Activated CD4-positive, alpha-beta memory T cell treated with anti-CD3 and anti-CD28 coated beads for 36 hours (primary cell): ENCODE results near the gene BEST4. TPM values are rescaled to one million over a fixed set of nuclear protein-coding genes. Genes with fewer than 3 reads are reported as not detected.

Source experiments
- CTCF ChIA-PET: fragments of 350-600 bp; sonication (Branson Sonifier 250); formaldehyde crosslinking; loops from one replicate; lab custom pipeline; 2021; ENCODE audit warnings: antibody characterized with exemption, inconsistent platforms; lab: Charles Lee
- POLR2A ChIA-PET: fragments of 350-600 bp; sonication (Branson Sonifier 250); formaldehyde crosslinking; loops from one replicate; lab custom pipeline; 2021; ENCODE audit warnings: antibody characterized with exemption; lab: Charles Lee
- DNase-seq: peaks from one replicate; pipeline ENCODE4 v3.0.0-alpha.2; 2020
- H3K27ac Mint-ChIP-seq: one replicate; pipeline ENCODE4 v1.8.0; 2021; ENCODE audit warnings: mixed read lengths
- H3K27me3 Mint-ChIP-seq: one replicate; pipeline ENCODE4 v1.8.0; 2021; ENCODE audit warnings: mixed read lengths
- H3K36me3 Mint-ChIP-seq: one replicate; pipeline ENCODE4 v1.8.0; 2021; ENCODE audit warnings: mixed read lengths
- H3K4me1 Mint-ChIP-seq: one replicate; pipeline ENCODE4 v1.8.0; 2021; ENCODE audit warnings: low read depth, mixed read lengths
- H3K4me3 Mint-ChIP-seq: one replicate; pipeline ENCODE4 v1.8.0; 2021; ENCODE audit warnings: mild to moderate bottlenecking, mixed read lengths
- H3K9me3 Mint-ChIP-seq: one replicate; pipeline ENCODE4 v1.8.0; 2021; ENCODE audit warnings: mixed read lengths
- intact Hi-C: fragments of 100-400 bp; cut with micrococcal nuclease; formaldehyde crosslinking; loops from one replicate; pipeline ENCODE4 v1.15.1; 2023
- total RNA-seq, 2 experiments: library from RNA; stranded (reverse); gene quantifications; one replicate each; pipeline ENCODE4 v1.2.3, GENCODE V29; 2021

BEST4 gene
- 1 to 10 TPM; 1.1 to 1.3 TPM for total RNA-seq

- H3K9me3 Mint-ChIP-seq: no peaks in the 10 kb centered on the region
- CTCF ChIA-PET: interaction anchor here (1.1 to 5.3 kb wide), 6 partner anchors 8 to 59 kb away, joined by 4 to 32 read pairs (median 8); partner anchors contain the start of genes BTBD19, PLK3 and RPS8
- no peaks in the 10 kb centered on the region for H3K27me3 Mint-ChIP-seq
- H3K4me3 Mint-ChIP-seq: no peak within 1 kb of the TSS
- H3K27ac Mint-ChIP-seq: no peak within 1 kb of the TSS
- intact Hi-C loops: loop anchor here (5.0 kb wide), 2 partner anchors 34 to 704 kb away; partner anchors contain the start of gene TESK2
- H3K36me3 Mint-ChIP-seq: no peaks in the 10 kb centered on the region
- DNase-seq: no peak
- peaks cover 29% of the 10 kb centered on the region for H3K4me1 Mint-ChIP-seq
- POLR2A ChIA-PET: interaction anchor here (1.0 to 8.4 kb wide), 4 partner anchors 12 to 67 kb away, joined by 3 to 70 read pairs (median 12); partner anchors contain the start of gene RPS8
Measured at GRCh38 chr1:44788120-44788860, at the start of gene BEST4. TSS of gene BEST4 (minus strand) at chr1:44788170. CDS start at chr1:44787705, 465 bp downstream.

GRCh38 chr1:44835738-44836675, 48.0 kb upstream of the BEST4 start:
- intact Hi-C loops: loop anchor here (2.0 to 5.0 kb wide), 3 partner anchors 177 to 656 kb away; partner anchors contain the start of genes TESK2 and UROD
- H3K9me3 Mint-ChIP-seq: no peaks in the 10 kb centered on the region
- no peak overlapping the region for H3K4me3 Mint-ChIP-seq
- peaks cover 8% of the 10 kb centered on the region for H3K4me1 Mint-ChIP-seq
- H3K27ac Mint-ChIP-seq: no peak overlapping the region
- H3K36me3 Mint-ChIP-seq: no peaks in the 10 kb centered on the region
- CTCF ChIA-PET: interaction anchor here (0.6 to 3.7 kb wide), 20 partner anchors 9 to 853 kb away, joined by 3 to 21 read pairs (median 4); partner anchors contain the start of genes HECTD3, PLK3 and UROD
- peaks cover 6% of the 10 kb centered on the region for H3K27me3 Mint-ChIP-seq
- POLR2A ChIA-PET: no interaction called here
- peak; percentile 94 for DNase-seq

GRCh38 chr1:44834328-44834727, 46.4 kb upstream of the BEST4 start:
- peaks cover under 1% of the 10 kb centered on the region for H3K27me3 Mint-ChIP-seq
- intact Hi-C loops: no loop called here
- H3K9me3 Mint-ChIP-seq: no peaks in the 10 kb centered on the region
- no peaks in the 10 kb centered on the region for H3K36me3 Mint-ChIP-seq
- POLR2A ChIA-PET: no interaction called here
- CTCF ChIA-PET: interaction anchor here (0.9 to 3.7 kb wide), 6 partner anchors 12 to 465 kb away, joined by 3 to 21 read pairs (median 13); partner anchors contain the start of gene HECTD3
- H3K4me1 Mint-ChIP-seq: peaks cover 8% of the 10 kb centered on the region
- no peak overlapping the region for H3K27ac Mint-ChIP-seq
- no peak overlapping the region for H3K4me3 Mint-ChIP-seq
- DNase-seq: no peak

- Mint-ChIP-seq H3K4me1 (peaks cover 8% of the 10 kb centered on the region), H3K9me3 (no peaks in the 10 kb centered on the region), H3K36me3 (no peaks in the 10 kb centered on the region), H3K4me3 (no peak overlapping the region), H3K27ac (no peak overlapping the region), H3K27me3 (no peaks in the 10 kb centered on the region)
- POLR2A ChIA-PET: interaction anchor here (1.4 kb wide), 1 partner anchor 11 kb away, joined by 4 read pairs; no protein-coding TSS in a partner anchor
- DNase-seq: no peak
- intact Hi-C loops: no loop called here
- CTCF ChIA-PET: no interaction called here
Measured at GRCh38 chr1:44832056-44832705, 44.2 kb upstream of the BEST4 start.

- Mint-ChIP-seq H3K4me1 (peaks cover 8% of the 10 kb centered on the region), H3K4me3 (no peak overlapping the region), H3K36me3 (no peaks in the 10 kb centered on the region), H3K27me3 (no peaks in the 10 kb centered on the region), H3K9me3 (no peaks in the 10 kb centered on the region), H3K27ac (no peak overlapping the region)
- DNase-seq: no peak
- intact Hi-C loops: no loop called here
- ChIA-PET POLR2A (interaction anchor here (1.4 kb wide), 1 partner anchor 10 kb away, joined by 4 read pairs; no protein-coding TSS in a partner anchor), CTCF (no interaction called here)
Measured at GRCh38 chr1:44831516-44831915, 43.5 kb upstream of the BEST4 start.

- ChIA-PET CTCF (interaction anchor here (0.8 to 1.2 kb wide), 3 partner anchors 37 to 181 kb away, joined by 3 read pairs; partner anchors contain the start of gene UROD), POLR2A (interaction anchor here (1.5 kb wide), 1 partner anchor 10 kb away, joined by 8 read pairs; no protein-coding TSS in a partner anchor)
Measured at GRCh38 chr1:44830900-44831304, 42.9 kb upstream of the BEST4 start.

GRCh38 chr1:44829506-44830384, 41.8 kb upstream of the BEST4 start:
- intact Hi-C loops: no loop called here
- POLR2A ChIA-PET: interaction anchor here (0.9 to 1.7 kb wide), 3 partner anchors 9 to 108 kb away, joined by 3 to 8 read pairs (median 8); no protein-coding TSS in a partner anchor
- H3K4me1 Mint-ChIP-seq: no peaks in the 10 kb centered on the region
- no peak for DNase-seq
- H3K9me3 Mint-ChIP-seq: no peaks in the 10 kb centered on the region
- no peaks in the 10 kb centered on the region for H3K36me3 Mint-ChIP-seq
- H3K4me3 Mint-ChIP-seq: no peak overlapping the region
- H3K27me3 Mint-ChIP-seq: no peaks in the 10 kb centered on the region
- no peak overlapping the region for H3K27ac Mint-ChIP-seq
- CTCF ChIA-PET: interaction anchor here (1.0 to 1.2 kb wide), 2 partner anchors 37 to 182 kb away, joined by 3 read pairs; partner anchors contain the start of gene UROD

More at GRCh38 chr1:44830900-44831304, 42.9 kb upstream of the BEST4 start:
- Mint-ChIP-seq H3K27ac (no peak overlapping the region), H3K27me3 (no peaks in the 10 kb centered on the region), H3K36me3 (no peaks in the 10 kb centered on the region), H3K9me3 (no peaks in the 10 kb centered on the region), H3K4me3 (no peak overlapping the region), H3K4me1 (peaks cover 5% of the 10 kb centered on the region)
- intact Hi-C loops: no loop called here
- DNase-seq: no peak

GRCh38 chr1:44828841-44829440, 41.0 kb upstream of the BEST4 start:
- no peaks in the 10 kb centered on the region for H3K27me3 Mint-ChIP-seq
- no peak for DNase-seq
- intact Hi-C loops: no loop called here
- no peak overlapping the region for H3K4me3 Mint-ChIP-seq
- no peak overlapping the region for H3K27ac Mint-ChIP-seq
- CTCF ChIA-PET: no interaction called here
- no peaks in the 10 kb centered on the region for H3K36me3 Mint-ChIP-seq
- POLR2A ChIA-PET: interaction anchor here (0.9 to 1.7 kb wide), 2 partner anchors 10 to 107 kb away, joined by 3 to 8 read pairs; no protein-coding TSS in a partner anchor
- H3K4me1 Mint-ChIP-seq: no peaks in the 10 kb centered on the region
- no peaks in the 10 kb centered on the region for H3K9me3 Mint-ChIP-seq

- intact Hi-C loops: no loop called here
- H3K27me3 Mint-ChIP-seq: no peaks in the 10 kb centered on the region
- no peaks in the 10 kb centered on the region for H3K9me3 Mint-ChIP-seq
- no peak overlapping the region for H3K4me3 Mint-ChIP-seq
- H3K4me1 Mint-ChIP-seq: no peaks in the 10 kb centered on the region
- ChIA-PET POLR2A (interaction anchor here (1.1 kb wide), 1 partner anchor 107 kb away, joined by 3 read pairs; no protein-coding TSS in a partner anchor), CTCF (no interaction called here)
- no peaks in the 10 kb centered on the region for H3K36me3 Mint-ChIP-seq
- no peak overlapping the region for H3K27ac Mint-ChIP-seq
- DNase-seq: no peak
Measured at GRCh38 chr1:44828003-44828651, 40.2 kb upstream of the BEST4 start.
